Stimulated activated CD8-positive, alpha-beta memory T cell treated with anti-CD3 and anti-CD28 coated beads, Interleukin-15, amount 100 ng/mL, for 4 hours (primary cell): ENCODE data around the gene TPK1.
"Not testable (repeated sequence)": the region's sequence is repeated elsewhere in the genome, so short reads cannot be mapped to it uniquely, and the experiment has no call there.

Source experiments
- DNase-seq, 2 donors: peaks; one replicate each; pipeline ENCODE4 v3.0.0-alpha.2; 2020; ENCODE audit warnings: low read depth in 2 of 2

The TPK1 gene

DNA sequence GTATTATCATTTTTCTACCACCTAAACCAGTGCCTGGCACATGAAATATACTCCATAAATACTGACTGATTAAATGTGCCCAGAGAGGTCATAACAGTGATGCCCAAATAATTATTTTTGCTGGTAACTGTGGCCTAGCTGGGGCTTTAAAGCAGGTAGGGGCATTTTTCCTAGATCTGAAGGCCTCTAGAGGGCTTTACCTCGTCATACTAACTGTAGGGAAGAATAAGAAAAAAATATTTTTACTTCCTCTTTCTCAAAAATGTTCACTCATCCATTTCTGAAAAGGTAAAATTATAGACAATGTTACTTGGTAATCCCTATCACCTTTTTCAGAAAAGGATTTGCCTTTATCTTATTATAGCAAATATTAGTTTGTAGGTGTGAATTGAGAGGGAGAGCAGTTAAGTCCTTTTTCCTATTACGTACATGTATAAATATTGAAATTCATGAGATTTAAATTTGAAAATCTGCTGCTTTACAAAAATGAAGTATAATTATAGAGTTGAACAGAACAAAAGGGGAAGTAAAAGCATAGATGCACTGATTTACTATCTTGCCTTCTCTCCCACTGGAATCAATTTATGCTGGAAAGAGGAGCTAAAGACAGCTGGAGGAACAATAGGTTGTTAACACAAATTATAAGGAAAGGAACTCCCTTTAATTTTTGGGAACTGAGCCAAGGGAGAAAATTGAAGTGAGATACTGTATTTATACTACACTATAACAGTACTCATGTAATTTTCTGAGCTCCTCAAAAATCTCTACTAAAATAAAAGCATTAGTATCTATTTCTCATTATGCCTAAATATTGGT lies 360.8 kb downstream of the TPK1 start:
- DNase-seq: no peak

DNA sequence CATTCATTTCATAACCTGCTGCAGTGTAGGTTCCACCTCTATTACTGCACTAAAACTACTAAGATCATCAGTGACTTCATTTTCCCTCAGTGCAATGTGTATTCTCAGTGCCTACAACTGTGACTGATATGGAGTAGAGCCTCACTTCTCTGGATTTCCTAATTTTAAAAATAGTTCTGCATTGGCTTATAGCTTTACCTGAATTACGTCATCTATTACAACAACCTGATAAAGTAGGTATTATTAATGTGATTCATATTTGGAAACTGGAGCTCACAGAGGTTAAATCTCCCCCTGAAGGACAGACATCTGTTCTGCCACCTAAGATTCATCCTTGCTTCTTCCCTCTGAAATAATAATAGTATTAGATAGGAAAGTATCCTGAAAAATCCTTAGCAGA lies 361.5 kb downstream of the TPK1 start:
- DNase-seq: no peak

DNA sequence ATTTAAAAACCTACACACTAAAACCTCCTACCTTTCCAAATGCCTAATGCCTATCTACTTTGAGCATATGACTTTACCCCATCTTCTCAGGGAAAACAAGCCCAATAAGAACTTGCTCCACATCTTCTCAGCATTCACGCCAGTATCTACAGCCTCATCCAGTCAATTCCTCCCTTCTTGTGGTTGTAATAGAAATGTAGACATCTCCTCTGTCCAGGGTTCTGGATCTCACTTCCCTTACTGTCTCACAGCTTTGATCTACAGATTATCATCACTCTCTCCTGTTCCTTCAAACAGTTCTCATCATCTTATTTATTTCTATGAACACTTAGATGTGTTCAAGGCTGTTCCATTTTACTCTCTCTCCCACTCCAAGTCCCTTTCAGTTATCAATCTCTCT lies 361.9 kb downstream of the TPK1 start:
- DNase-seq: no peak

DNA sequence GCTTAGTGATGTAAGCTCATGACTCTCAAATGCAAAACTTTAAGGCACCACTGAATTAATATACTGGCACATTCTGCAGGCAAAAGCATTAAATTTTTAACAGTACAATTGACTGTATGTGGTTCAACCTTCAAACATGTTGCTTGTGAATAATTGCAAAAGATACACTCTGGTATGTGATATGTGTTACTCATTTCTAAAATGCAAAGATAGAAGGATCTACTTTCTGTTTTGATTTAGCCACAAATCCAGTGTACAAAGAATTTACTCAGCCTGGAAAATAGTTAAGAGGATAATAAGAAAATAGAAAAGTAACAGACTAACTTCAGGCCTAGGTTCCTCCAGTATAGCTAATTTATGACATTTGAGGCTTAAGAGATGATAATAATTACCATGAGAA lies 365.8 kb downstream of the TPK1 start:
- no peak for DNase-seq

DNA sequence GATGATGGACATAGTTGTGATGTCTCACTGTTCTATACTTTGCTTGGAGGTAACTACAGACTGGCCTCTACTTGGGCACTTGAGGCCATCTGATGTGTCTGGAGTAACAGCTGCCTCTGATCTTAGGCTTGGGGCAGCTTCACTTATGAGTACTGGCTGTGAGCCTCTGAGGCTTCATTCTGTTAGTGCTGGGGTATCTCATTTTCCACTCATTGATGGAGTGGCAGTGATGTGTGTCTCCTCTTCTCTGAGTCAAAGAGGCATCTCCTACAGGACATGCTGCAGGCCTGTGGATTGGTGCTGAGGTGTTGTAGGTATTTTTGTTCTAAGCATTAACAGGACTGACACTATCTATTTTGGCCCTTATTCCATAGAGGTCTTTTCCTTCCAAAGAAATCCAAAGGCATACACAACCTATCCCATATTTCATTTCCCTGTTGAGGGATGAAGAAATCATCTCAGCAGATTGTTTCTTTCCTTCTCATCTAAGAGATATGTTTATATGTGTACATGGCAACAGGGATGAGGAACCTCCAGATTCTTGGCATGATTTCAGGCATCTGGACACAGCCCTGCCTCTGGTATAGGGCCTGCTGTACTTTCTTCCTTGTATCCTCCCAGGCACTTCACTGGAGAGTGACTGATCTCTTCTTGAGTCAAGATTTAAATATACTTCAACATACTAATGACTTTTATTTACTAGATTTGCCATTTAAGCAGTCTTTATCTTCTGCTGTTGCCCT lies 366.7 kb downstream of the TPK1 start:
- DNase-seq: no peak

DNA sequence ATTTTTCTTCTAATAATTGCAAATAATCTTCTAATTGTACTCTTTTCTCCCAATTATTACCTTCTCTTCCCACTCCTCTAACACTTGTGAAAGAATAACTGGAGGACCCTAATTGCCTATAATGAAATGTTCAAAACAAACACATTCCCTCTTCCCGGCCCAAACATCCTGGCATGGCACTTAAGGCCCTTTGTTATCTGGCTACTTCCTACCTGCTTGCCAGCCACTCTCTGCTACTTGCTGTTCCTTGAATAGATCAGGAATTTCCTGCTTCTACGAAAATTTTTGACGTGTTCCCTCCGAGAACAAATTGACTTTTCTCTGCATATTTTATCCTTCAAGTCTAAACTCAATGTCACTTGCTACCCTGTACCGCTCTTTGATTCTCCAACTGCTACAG lies 376.2 kb downstream of the TPK1 start:
- DNase-seq: no peak

DNA sequence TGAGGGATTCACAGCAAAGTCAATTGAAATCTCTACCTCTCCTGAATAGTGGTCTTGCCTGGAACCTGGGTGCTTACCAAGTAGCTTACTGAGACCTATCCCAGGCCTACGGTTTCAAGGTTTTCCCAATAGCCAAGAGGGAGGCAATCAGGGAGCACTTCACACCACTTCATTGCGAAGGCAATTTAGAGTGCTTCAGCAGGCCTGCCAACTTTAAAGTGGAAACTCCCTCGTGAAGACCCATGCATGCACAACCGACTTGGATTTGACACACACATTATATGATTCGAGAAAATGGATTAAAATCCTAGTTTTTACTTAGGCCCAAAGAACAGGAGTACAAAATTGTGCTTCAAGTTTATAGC lies 380.8 kb downstream of the TPK1 start:
- DNase-seq: no peak

DNA sequence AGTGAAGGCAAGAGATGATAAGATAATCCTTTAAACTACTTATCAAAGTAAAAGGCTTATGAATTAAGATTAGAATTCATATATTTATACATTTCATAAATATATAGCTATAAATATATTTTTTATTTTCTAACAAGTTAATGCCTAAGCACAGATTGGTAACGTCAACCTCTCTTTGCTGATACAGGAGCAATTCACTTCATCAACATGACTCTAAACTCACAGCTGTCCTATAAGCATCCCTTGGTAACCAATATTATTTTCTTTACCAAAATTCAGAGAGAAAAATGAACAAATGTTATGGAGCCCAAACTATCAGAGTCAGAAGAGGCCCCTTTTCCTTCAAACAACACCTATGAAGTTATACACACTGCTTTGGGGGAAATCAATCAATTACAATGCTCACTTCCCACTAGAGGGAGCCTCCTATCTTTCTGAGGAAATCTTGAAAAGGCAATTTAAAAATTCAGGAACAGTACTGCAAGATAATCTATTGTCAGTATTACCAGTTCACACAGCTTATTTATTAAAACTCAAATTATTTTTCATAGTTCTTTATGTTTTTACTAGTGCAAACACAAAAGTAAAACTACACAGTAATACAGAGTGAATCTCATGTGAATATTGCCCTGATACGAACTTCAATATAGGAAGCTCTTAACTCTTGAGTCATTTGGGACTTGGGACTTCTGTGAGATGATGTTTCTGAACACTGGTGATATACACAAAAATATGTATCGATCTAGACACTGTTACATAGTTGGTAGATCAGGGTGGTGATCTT lies 381.4 kb downstream of the TPK1 start:
- DNase-seq: no peak

DNA sequence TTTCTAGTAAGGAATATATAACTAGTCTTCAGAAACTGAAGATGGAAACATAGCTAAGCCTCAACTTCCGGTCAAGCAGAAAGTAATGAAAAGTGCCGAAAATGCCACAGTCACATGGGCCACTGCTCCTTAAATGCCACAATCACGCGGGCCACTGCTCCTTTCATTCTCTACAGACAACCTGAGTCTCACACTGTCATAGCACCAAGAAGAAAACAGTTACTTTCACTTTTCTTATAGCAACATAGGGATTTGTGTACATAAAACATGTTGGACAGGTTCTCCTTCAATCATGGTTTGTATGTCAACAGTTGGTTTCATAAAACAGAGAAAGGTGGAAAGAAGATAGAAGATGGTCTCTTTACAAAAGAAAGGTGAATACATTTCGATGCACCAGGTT lies 383.8 kb downstream of the TPK1 start:
- DNase-seq: no peak

DNA sequence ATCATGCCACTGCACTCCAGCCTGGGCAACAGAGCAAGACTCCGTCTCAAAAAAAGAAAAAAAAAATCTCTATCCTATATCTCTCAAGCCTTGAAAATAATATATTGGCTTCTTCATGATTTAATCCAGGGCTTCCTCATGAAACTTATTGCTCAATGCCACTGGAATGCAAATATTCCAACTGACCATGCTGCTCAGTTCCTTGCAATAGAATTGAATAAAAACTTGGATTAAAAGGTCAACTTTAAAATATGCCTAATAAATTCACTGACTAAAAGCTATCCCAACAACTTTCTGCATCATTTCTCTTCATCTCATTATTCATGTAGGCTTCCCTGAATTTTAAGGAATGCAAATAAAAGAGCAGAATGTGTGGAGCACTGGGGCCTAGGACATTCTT lies 390.3 kb downstream of the TPK1 start:
- no peak for DNase-seq

DNA sequence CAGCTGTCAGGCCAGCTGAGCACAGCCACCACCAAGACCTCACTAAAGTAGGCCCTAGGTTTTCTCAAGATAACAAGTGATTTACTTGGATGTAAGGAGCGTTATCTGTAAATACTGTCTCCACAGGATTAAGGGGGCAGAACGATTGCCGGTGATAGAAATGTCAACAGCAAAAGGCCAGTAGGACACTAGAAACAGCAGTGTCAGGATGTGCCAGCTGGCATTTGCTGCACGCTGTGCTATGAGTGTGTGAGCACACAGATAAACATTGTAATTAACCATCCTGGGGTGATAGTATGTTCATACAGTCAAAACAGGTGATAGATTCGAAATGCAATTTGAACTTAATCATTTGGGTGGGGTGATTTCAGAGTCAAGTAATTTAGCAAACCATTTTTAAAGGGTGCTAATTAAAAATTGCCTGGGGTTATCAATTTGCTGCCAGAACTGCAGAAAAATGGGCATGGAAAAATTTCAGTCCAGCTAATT lies 396.1 kb downstream of the TPK1 start:
- no peak for DNase-seq

DNA sequence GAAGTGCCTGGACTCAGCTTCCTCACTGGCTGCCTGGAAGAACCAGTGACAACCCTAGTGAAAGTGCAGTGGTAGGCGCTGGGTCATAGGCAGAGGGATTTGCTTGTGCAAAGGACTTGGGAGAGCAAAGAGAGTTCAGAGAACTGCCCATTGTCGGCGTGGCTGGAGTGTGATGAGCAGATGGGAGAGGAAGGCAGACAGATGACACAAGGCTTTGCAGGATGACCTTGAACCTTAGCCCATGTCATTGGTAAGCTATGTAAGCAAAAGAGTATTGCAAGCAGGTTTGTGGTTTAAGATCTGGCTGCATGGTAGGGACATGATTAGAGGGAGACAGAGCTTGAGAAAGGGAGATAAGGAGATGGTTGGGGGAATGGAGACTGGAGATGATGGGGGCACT lies 397.1 kb downstream of the TPK1 start:
- no peak for DNase-seq

DNA sequence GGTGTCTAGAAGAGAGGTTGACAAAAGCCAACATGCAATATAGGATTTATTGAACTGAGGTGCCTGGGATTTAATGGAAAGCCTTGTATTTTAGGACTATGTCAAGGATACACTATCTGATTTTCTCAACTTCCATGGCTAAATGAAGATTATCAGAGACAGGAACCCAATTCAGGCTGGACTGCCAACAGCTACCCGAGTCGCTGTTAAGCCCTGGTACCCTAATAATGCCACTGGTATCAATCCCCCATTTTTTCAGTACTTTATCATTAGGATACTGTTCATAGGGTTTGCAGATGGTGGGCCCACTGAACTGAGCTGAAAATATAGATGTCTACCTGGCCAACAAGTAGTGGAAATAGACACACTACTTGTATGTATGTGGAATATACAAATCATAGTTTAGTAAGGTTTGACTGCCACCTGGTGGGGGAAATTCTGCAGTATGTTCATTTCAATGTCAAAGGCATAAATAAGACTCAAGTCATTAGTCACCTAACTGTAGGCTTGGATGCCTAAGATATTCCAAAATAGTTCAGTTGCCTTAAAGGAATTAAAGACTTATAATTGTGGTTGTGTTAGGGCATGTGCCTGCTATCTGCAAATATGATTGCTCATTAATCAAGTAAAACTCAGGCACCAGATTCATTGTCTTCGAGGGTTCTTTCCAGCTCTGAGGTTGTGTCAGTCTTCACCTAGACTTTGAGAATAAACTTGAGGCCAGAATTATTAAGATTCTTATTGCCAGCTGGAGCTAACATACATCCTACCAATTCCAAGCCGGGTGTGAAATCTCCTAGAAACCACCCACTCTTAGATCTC lies 398.3 kb downstream of the TPK1 start:
- no peak for DNase-seq

DNA sequence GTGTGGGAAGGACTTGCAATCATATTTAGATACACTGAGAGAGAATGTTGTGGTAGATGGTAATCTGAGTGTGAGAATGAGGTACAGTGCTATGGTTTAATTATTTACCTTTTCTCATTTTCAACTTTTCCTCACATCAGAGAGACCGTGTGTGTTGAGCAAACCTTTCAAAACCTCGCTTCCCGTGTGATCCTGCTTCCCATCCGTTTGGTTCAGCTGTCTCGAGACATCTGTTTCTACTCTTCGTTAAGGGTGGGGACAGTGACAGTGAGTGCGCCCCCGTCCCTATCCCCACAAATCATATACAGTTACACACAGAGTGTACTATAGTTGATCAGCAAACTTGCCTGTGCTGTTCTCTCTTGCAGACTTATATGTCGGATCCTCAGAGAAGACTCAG lies 399.4 kb downstream of the TPK1 start:
- no peak for DNase-seq

DNA sequence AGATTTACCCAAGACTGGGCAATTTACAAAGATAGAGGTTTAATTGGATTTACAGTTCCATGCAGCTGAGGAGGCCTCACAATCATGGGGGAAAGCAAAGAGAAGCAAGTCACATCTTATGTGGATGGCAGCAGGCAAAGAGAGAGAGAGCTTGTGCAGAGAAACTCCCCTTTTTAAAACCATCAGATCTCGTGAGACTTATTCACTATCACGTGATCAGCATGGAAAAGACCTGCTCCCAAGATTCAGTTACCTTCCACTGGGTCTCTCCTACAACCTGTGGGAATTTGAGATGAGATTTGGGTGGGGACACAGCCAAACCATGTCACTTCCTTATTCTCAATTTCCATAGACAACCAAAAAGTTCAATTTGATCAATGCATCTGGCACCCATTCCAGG lies 407.4 kb downstream of the TPK1 start:
- no peak for DNase-seq

DNA sequence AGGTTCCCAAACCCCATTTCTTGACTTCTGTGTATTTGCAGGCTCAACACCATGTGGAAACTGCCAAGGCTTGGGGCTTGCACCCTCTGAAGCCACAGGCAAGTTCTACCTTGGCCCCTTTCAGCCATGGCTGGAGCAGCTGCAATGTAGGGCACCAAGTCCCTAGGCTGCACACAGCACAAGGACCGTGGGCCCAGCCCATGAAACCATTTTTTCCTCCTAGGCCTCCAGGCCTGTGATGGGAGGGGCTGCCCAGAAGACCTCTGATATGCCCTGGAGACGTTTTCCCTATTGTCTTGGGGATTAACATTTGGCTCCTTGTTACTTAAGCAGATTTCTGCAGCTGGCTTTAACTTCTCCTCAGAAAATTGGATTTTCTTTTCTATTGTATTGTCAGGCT lies 408.3 kb downstream of the TPK1 start:
- DNase-seq: not testable (repeated sequence)

DNA sequence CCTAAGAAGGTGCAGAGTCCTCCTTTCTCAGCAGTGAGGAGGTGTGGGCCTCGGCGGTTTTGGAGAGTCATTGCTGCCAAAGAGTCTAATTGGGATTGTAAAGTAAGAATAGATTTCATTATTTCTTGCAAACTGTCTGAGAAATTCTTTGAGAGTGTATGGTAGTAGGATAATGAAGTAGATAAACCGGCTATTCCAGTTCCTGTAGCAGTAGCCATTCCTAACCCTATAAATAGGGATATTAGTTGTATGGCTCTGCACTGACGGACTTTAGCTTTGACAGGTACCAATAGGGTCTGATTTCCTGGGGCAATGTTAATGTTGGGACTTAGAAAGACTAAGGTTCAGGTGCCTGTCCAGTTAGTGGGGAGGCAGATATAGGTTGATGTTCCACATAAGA lies 416.9 kb downstream of the TPK1 start:
- not testable (repeated sequence) for DNase-seq

DNA sequence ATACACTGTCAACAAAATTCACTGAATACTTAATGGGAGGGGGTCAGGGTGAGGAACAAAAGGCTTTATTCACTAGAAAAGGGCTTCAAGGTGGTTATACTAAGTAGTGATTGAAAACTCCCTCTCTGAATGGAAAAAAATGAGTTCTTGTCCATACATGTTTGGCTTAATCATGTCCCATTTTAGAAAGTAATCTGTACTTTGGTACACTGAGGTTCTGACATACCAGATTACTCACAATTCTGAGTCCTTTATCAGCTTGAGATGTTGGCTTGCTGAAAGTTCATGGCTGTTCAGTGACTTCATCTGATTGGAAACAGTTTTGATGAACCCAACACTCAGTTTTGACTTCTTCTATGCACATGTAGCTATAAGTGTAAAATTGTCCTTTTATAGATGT lies 419.5 kb downstream of the TPK1 start:
- no peak for DNase-seq

DNA sequence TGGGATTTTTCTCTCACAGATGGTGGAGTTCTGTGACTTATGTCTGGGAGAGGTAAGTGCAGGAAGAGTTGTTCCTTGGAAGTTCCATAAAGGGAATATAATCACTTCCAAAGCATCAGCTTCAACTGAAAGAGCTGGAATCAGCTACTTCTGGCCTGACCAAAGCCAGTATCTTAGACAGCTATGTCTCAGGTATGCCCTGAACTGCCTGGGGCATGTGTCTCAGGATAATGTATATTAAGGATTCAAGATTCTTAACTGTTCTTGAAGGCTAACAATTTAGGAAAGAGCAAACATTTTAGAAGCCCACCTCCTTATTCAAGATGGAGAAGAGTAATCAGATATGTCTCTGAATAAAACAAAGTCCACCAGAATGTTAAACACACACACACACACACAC lies 420.0 kb downstream of the TPK1 start:
- DNase-seq: no peak

DNA sequence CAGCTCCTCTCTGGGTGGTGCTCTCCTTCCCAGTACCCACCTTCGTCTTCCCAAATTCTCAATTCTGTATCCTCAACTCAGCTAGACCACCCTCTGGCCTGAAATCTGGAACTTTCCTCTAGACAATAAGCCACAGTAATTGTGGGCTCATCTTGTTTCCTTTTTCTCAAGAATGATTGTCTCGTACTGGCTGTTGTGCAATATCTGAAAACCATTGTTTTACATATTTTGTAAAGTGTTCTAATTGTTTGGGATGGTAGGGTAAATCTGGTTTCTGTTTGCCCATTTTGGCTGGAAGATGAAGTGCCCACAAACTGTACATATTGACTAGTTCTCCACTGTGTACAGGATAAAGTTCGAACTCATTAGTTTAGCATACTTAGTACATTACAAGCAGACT lies 421.0 kb downstream of the TPK1 start:
- no peak for DNase-seq

DNA sequence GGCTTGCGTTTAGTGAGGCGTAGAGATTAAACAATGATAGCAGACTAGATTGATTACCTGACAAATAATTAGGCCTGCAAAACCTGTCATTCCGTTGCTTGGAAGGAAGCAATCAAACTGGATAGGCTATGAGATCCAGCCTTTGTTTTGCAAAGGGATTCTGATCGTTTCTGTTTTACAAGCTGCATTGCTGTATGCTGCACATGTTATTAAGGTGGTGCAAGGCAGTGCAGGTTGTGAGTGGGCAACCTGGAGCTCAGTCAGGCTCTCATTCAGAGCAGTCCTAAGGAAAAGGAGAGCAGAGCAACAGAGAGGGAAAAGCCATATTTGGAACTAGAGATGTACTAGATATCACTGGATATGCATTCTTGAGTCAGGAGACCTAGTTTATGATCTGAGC lies 425.4 kb downstream of the TPK1 start:
- no peak for DNase-seq

DNA sequence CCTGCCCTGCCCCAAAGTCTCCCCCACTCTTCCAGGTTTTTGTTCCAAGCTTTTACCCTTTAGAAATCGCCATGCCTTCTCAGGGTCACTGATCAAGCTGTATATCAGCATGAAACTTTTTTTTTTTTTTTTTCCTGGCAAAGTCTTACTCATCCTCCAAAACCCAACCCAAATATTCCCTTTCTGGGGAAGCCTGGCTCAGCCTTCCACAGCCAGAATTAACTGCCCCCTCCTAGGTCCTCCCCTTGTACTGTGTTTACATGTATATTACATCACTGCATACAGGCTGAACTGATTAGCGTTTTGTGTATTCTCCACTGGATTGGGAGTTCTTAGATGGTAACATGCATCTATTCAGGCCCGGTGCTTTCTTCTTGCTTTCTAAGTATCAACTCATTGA lies 427.7 kb downstream of the TPK1 start:
- DNase-seq: no peak
